K562 (cell line): ENCODE data around the gene MARVELD1. TPM values are rescaled to one million over a fixed set of nuclear protein-coding genes. Genes with fewer than 3 reads are reported as not detected.
A peak's percentile ranks its signal among the peaks of the same experiment; 100 is the strongest.

Experiments used
- BRD9 ChIP-seq: fragments of 450-650 bp; IDR thresholded peaks from 2 replicates; pipeline ENCODE4 v1.6.1; 2018; ENCODE audit warnings: low read depth; ENCODE audit not compliant: partially characterized antibody
- HDAC1 ChIP-seq, 2 experiments: fragments of 450-650 bp; IDR thresholded peaks; 2 replicates each; pipeline ENCODE4 v1.6.1; 2016 to 2017; ENCODE audit warnings: inconsistent platforms in 1 of 2, mild to moderate bottlenecking in 1 of 2, moderate library complexity in 1 of 2
- MCM3 ChIP-seq: fragments of 450-650 bp; IDR thresholded peaks from 2 replicates; pipeline ENCODE4 v1.6.1; 2016
- MTA2 ChIP-seq: fragments of 450-650 bp; IDR thresholded peaks from 2 replicates; pipeline ENCODE4 v1.6.1; 2016; ENCODE audit warnings: low read depth
- NFE2 ChIP-seq: IDR thresholded peaks from 2 replicates; pipeline ENCODE4 v1.6.1; 2014; ENCODE audit warnings: antibody characterized with exemption, low read depth
- NFIX ChIP-seq: fragments of 250-450 bp; sonication (Bioruptor Pico); IDR thresholded peaks from 2 replicates; pipeline ENCODE4 v1.4.0; 2020; ENCODE audit warnings: low read depth, mild to moderate bottlenecking, moderate library complexity
- SIN3A ChIP-seq, 2 experiments: fragments of 150-350 bp in 1 of 2; IDR thresholded peaks; 2 replicates each; pipeline ENCODE4 v1.6.1; 2011 to 2016; ENCODE audit warnings: borderline replicate concordance in 2 of 2, low read depth in 2 of 2, low read length in 2 of 2, mild to moderate bottlenecking in 2 of 2, moderate library complexity in 2 of 2; ENCODE audit not compliant: control insufficient read depth in 1 of 2
- SMARCC2 ChIP-seq: fragments of 450-650 bp; IDR thresholded peaks from 2 replicates; pipeline ENCODE4 v1.6.1; 2017; ENCODE audit warnings: antibody characterized with exemption, moderate library complexity, mild to moderate bottlenecking, low read depth
- SUPT5H ChIP-seq: fragments of 450-650 bp; IDR thresholded peaks from 2 replicates; pipeline ENCODE4 v1.6.1; 2016
- ZKSCAN8 ChIP-seq: fragments of 200-800 bp; sonication (Bioruptor generic); IDR thresholded peaks from 2 replicates; pipeline ENCODE4 v1.6.1; 2016; ENCODE audit warnings: missing genetic modification characterization, missing compliant biosample characterization
- ZNF143 ChIP-seq: sonication (generic); formaldehyde crosslinking; IDR thresholded peaks from 2 replicates; pipeline ENCODE4 v1.9.0; 2022; ENCODE audit warnings: mild to moderate bottlenecking, missing genetic modification reagents
- ZNF174 ChIP-seq: fragments of 250-450 bp; sonication (Bioruptor Pico); IDR thresholded peaks from 2 replicates; pipeline ENCODE4 v1.4.0; 2020; ENCODE audit warnings: mild to moderate bottlenecking
- ZNF639 ChIP-seq, 2 experiments: fragments of 200-800 bp in 1 of 2; sonication (Bioruptor generic) in 1 of 2; sonication (generic) in 1 of 2; formaldehyde crosslinking in 1 of 2; IDR thresholded peaks in 1 of 2; conservative IDR thresholded peaks in 1 of 2; 2 replicates each; pipeline versions ENCODE4 v1.5.0 to v1.6.1; 2016 to 2020; ENCODE audit warnings: missing compliant biosample characterization in 1 of 2, missing genetic modification characterization in 1 of 2, missing genetic modification reagents in 1 of 2
- polyA plus RNA-seq, 8 experiments: library from polyadenylated mRNA; depleted of rRNA in 4 of 8; stranded (reverse) in 5 of 8; unstranded in 3 of 8; fragments of >200 nt; fragmentation: Nextera tagmentation in 2 of 8; fragmentation: Illumina TruSeq in 1 of 8; extraction: Ambion mirVana in 2 of 8; extraction: Trizol in 1 of 8; gene quantifications; 2 replicates each; pipeline versions ENCODE4 v1.2.1 to v1.2.3, GENCODE V29; 2011 to 2014; ENCODE audit warnings: inconsistent platforms in 1 of 8, missing spikeins in 1 of 8
- total RNA-seq, 7 experiments: library from RNA; depleted of rRNA in 6 of 7; stranded (reverse); fragments of >200 nt in 6 of 7; fragmentation: Illumina TruSeq in 2 of 7; extraction: Trizol in 2 of 7; gene quantifications; 2 replicates each; pipeline versions ENCODE4 v1.2.1 to v1.2.3, GENCODE V29; 2011 to 2021; ENCODE audit warnings: low replicate concordance in 1 of 7
- TF ChIP-seq, protein P1 (sequence below), 2 experiments: fragments of 450-650 bp; formaldehyde crosslinking in 1 of 2; IDR thresholded peaks; 2 replicates each; pipeline versions ENCODE4 v1.4.0 to v1.6.1; 2014 to 2020; ENCODE audit warnings: mild to moderate bottlenecking in 2 of 2, borderline replicate concordance in 1 of 2, low read depth in 1 of 2
- TF ChIP-seq, protein P2 (sequence below), 2 experiments: fragments of 250-450 bp in 1 of 2; fragments of 450-650 bp in 1 of 2; sonication (Bioruptor Pico) in 1 of 2; IDR thresholded peaks; 2 replicates each; pipeline versions ENCODE4 v1.6.1 to v1.8.0; 2016 to 2021; ENCODE audit warnings: mild to moderate bottlenecking in 2 of 2, moderate library complexity in 2 of 2, missing compliant biosample characterization in 1 of 2, missing genetic modification characterization in 1 of 2

The MARVELD1 gene
- total and polyA plus RNA-seq, 9 of the 15 experiments (the other 6 are each of a cell fraction or from before 2014, with no cell fraction given): 2.7 to 12.5 (median 5.3) TPM

DNA sequence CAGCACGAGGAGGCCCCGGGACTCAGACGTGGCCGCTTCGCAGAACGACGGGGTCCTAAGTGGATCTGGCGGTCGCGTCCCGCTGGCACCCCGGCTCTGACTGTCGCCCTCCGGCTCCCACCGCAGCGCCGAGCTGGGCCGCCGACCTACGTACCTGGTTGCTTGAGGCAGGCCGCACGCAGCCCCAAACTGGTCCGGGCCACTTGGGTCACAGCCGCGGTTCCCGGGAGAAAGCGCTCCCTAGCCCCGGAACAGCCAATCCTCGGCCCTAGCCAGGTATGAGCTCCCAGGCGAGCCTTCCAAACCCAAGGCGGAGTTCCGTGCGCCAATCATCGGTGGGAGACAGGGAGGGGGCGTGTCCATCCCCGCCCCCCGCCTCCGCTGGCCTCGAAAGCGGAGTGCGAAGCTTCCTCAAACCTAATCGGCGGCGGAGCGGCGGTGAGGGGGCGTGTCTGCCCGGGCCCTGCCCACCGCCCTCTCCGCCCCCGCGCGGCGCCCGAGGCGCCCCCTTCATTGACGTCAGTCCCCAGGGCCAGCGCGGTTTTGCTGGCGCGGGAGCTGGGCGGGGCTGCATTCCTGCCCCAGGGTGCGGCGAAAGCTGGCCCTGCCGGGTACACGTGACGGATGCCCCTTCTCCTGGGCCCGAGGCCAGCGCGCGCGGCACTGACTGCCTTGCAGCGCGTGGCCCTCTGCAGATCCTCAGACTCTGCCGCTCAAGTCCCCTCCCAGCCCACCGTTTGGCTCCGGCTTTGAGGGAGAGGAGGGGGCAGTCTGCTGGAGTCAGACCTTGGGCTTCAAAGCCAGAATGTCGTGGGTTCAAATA is 26.4 kb upstream of the MARVELD1 start, which contains the start of gene AVPI1 (continued):
- TF ChIP-seq SMARCC2 (no peak), ZNF143 (CRISPR knock-in tag) (no peak; the same call in 1 of the 2 replicates), NFE2 (0 out of 2 replicates have a peak, but pooled peaks have one; percentile 17), HDAC1 (IDR thresholded peaks at IDR 0.05) (peak in 1 of 2 experiments; percentile 24; a peak in 2 of 4 replicates), MCM3 (no peak), BRD9 (no peak), ZNF174 (no peak), ZNF639 (CRISPR knock-in tag; conservative IDR thresholded peaks at IDR 0.05 in 1 of 2, IDR thresholded peaks at IDR 0.05 in 1 of 2) (peak in 1 of 2 experiments; percentile 84; a peak in 2 of 4 replicates), NFIX (CRISPR knock-in tag) (no peak), MTA2 (no peak), SUPT5H (peak; percentile 65), ZKSCAN8 (CRISPR knock-in tag) (no peak), SIN3A (IDR thresholded peaks at IDR 0.05; ENCODE audit: borderline replicate concordance in 2 of 2, control insufficient read depth in 1 of 2, low read depth in 2 of 2, low read length in 2 of 2) (peak; percentile 33 to 47; a peak in 2 of 4 replicates)
- TF ChIP-seq, protein P1, sequence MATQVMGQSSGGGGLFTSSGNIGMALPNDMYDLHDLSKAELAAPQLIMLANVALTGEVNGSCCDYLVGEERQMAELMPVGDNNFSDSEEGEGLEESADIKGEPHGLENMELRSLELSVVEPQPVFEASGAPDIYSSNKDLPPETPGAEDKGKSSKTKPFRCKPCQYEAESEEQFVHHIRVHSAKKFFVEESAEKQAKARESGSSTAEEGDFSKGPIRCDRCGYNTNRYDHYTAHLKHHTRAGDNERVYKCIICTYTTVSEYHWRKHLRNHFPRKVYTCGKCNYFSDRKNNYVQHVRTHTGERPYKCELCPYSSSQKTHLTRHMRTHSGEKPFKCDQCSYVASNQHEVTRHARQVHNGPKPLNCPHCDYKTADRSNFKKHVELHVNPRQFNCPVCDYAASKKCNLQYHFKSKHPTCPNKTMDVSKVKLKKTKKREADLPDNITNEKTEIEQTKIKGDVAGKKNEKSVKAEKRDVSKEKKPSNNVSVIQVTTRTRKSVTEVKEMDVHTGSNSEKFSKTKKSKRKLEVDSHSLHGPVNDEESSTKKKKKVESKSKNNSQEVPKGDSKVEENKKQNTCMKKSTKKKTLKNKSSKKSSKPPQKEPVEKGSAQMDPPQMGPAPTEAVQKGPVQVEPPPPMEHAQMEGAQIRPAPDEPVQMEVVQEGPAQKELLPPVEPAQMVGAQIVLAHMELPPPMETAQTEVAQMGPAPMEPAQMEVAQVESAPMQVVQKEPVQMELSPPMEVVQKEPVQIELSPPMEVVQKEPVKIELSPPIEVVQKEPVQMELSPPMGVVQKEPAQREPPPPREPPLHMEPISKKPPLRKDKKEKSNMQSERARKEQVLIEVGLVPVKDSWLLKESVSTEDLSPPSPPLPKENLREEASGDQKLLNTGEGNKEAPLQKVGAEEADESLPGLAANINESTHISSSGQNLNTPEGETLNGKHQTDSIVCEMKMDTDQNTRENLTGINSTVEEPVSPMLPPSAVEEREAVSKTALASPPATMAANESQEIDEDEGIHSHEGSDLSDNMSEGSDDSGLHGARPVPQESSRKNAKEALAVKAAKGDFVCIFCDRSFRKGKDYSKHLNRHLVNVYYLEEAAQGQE (IDR thresholded peaks at IDR 0.05; ENCODE audit: borderline replicate concordance): peak; percentile 81
- TF ChIP-seq, protein P1 (CRISPR knock-in tag; IDR thresholded peaks at IDR 0.05; ENCODE audit: low read depth): peak; percentile 49; the same call in 1 of the 2 replicates
- TF ChIP-seq, protein P2, sequence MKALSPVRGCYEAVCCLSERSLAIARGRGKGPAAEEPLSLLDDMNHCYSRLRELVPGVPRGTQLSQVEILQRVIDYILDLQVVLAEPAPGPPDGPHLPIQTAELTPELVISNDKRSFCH (CRISPR knock-in tag; IDR thresholded peaks at IDR 0.05): no peak
- TF ChIP-seq, protein P2 (tag; IDR thresholded peaks at IDR 0.05): no peak; the same call in none of the 2 replicates
